ENCODE results near the gene CLTCL1.

CLTCL1 gene

DNA sequence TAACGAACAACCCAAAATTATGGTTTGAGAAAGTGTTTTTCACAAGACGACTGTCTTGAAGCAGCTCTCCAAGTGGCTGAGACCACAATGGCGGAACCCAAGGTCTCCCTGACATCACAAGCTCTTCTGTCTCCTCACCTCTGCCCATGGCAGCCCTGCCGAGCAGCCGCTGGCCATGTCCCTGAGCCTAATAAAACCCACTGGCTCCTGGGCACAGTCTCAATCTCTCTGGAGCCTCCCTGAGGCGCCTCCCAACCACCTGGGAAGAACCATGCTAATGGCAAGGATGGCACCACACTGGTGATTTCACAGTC, 50.0 kb downstream of the CLTCL1 start:
- H3K4me3 ChIP-seq (ENCODE audit: insufficient read length, low read depth), result no peak overlapping the region
- H3K9me3 ChIP-seq (ENCODE audit: insufficient read depth, low read length), result no peaks in the 10 kb centered on the region
- no peak for DNase-seq (ENCODE audit: low read depth, low spot score)
- no peaks in the 10 kb centered on the region for H3K4me1 ChIP-seq (ENCODE audit: insufficient read depth, insufficient read length)
- no peak overlapping the region for H3K9ac ChIP-seq (ENCODE audit: insufficient read length, low read depth)
- H3K36me3 ChIP-seq (ENCODE audit: insufficient read depth, insufficient read length, low read length), result peaks cover 30% of the 10 kb centered on the region
- TF ChIP-seq SUZ12 (IDR thresholded peaks at IDR 0.05; ENCODE audit: extremely low read depth, insufficient read depth, insufficient read length) (no peak), ZNF274 (IDR thresholded peaks at IDR 0.05; ENCODE audit: low read depth, low read length) (no peak), YY1 (IDR thresholded peaks at IDR 0.05; ENCODE audit: insufficient read depth, insufficient read length) (no peak)
- no peaks in the 10 kb centered on the region for H3K27me3 ChIP-seq (ENCODE audit: insufficient read depth, insufficient read length)

- Histone ChIP-seq H3K9me3 (ENCODE audit: insufficient read depth, low read length) (no peaks in the 10 kb centered on the region), H3K4me3 (ENCODE audit: insufficient read length, low read depth) (no peak overlapping the region), H3K36me3 (ENCODE audit: insufficient read depth, insufficient read length, low read length) (peaks cover 32% of the 10 kb centered on the region), H3K4me1 (ENCODE audit: insufficient read depth, insufficient read length) (no peaks in the 10 kb centered on the region), H3K9ac (ENCODE audit: insufficient read length, low read depth) (no peak overlapping the region), H3K27me3 (ENCODE audit: insufficient read depth, insufficient read length) (no peaks in the 10 kb centered on the region)
- TF ChIP-seq YY1 (IDR thresholded peaks at IDR 0.05; ENCODE audit: insufficient read depth, insufficient read length) (no peak), SUZ12 (IDR thresholded peaks at IDR 0.05; ENCODE audit: extremely low read depth, insufficient read depth, insufficient read length) (no peak), ZNF274 (IDR thresholded peaks at IDR 0.05; ENCODE audit: low read depth, low read length) (no peak)
- no peak for DNase-seq (ENCODE audit: low read depth, low spot score)
Measured at GRCh38 chr22:19240813-19241592, 50.5 kb downstream of the CLTCL1 start.

- Histone ChIP-seq H3K9me3 (ENCODE audit: insufficient read depth, low read length) (no peaks in the 10 kb centered on the region), H3K4me3 (ENCODE audit: insufficient read length, low read depth) (no peak overlapping the region), H3K9ac (ENCODE audit: insufficient read length, low read depth) (no peak overlapping the region), H3K36me3 (ENCODE audit: insufficient read depth, insufficient read length, low read length) (peaks cover 38% of the 10 kb centered on the region), H3K4me1 (ENCODE audit: insufficient read depth, insufficient read length) (no peaks in the 10 kb centered on the region), H3K27me3 (ENCODE audit: insufficient read depth, insufficient read length) (no peaks in the 10 kb centered on the region)
- TF ChIP-seq ZNF274 (IDR thresholded peaks at IDR 0.05; ENCODE audit: low read depth, low read length) (no peak), YY1 (IDR thresholded peaks at IDR 0.05; ENCODE audit: insufficient read depth, insufficient read length) (no peak), SUZ12 (IDR thresholded peaks at IDR 0.05; ENCODE audit: extremely low read depth, insufficient read depth, insufficient read length) (no peak)
- no peak for DNase-seq (ENCODE audit: low read depth, low spot score)
Measured at GRCh38 chr22:19239464-19239863, 52.1 kb downstream of the CLTCL1 start.

DNA sequence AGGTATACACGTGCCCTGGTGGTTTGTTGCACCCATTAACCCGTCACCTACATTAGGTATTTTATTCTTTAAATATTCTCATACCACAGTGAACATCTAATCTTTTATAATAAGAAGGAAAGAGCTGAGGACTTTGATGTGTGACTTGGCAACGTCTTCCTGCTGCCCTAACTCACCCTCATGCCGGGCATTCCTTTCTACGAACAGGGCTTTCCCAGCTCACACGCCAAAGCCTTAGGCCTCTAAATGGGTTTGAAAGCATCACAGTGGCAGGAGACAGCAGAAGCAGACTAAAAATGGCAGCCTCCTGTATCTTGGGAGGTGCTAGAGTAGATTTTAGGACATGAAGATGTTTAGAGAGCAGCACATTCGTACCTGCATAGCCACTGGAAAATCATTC, 52.6 kb downstream of the CLTCL1 start:
- no peak overlapping the region for H3K9ac ChIP-seq (ENCODE audit: insufficient read length, low read depth)
- H3K4me3 ChIP-seq (ENCODE audit: insufficient read length, low read depth), result no peak overlapping the region
- H3K27me3 ChIP-seq (ENCODE audit: insufficient read depth, insufficient read length), result no peaks in the 10 kb centered on the region
- no peak for DNase-seq (ENCODE audit: low read depth, low spot score)
- peaks cover 44% of the 10 kb centered on the region for H3K36me3 ChIP-seq (ENCODE audit: insufficient read depth, insufficient read length, low read length)
- TF ChIP-seq SUZ12 (IDR thresholded peaks at IDR 0.05; ENCODE audit: extremely low read depth, insufficient read depth, insufficient read length), result no peak
- H3K9me3 ChIP-seq (ENCODE audit: insufficient read depth, low read length), result no peaks in the 10 kb centered on the region
- no peaks in the 10 kb centered on the region for H3K4me1 ChIP-seq (ENCODE audit: insufficient read depth, insufficient read length)

GRCh38 chr22:19235874-19236273, 55.6 kb downstream of the CLTCL1 start:
- Histone ChIP-seq H3K4me3 (ENCODE audit: insufficient read length, low read depth) (no peak overlapping the region), H3K27me3 (ENCODE audit: insufficient read depth, insufficient read length) (no peaks in the 10 kb centered on the region), H3K36me3 (ENCODE audit: insufficient read depth, insufficient read length, low read length) (peaks cover 57% of the 10 kb centered on the region), H3K9ac (ENCODE audit: insufficient read length, low read depth) (no peak overlapping the region), H3K4me1 (ENCODE audit: insufficient read depth, insufficient read length) (no peaks in the 10 kb centered on the region), H3K9me3 (ENCODE audit: insufficient read depth, low read length) (no peaks in the 10 kb centered on the region)
- TF ChIP-seq YY1 (IDR thresholded peaks at IDR 0.05; ENCODE audit: insufficient read depth, insufficient read length) (no peak), ZNF274 (IDR thresholded peaks at IDR 0.05; ENCODE audit: low read depth, low read length) (no peak), SUZ12 (IDR thresholded peaks at IDR 0.05; ENCODE audit: extremely low read depth, insufficient read depth, insufficient read length) (no peak)
- no peak for DNase-seq (ENCODE audit: low read depth, low spot score)

DNA sequence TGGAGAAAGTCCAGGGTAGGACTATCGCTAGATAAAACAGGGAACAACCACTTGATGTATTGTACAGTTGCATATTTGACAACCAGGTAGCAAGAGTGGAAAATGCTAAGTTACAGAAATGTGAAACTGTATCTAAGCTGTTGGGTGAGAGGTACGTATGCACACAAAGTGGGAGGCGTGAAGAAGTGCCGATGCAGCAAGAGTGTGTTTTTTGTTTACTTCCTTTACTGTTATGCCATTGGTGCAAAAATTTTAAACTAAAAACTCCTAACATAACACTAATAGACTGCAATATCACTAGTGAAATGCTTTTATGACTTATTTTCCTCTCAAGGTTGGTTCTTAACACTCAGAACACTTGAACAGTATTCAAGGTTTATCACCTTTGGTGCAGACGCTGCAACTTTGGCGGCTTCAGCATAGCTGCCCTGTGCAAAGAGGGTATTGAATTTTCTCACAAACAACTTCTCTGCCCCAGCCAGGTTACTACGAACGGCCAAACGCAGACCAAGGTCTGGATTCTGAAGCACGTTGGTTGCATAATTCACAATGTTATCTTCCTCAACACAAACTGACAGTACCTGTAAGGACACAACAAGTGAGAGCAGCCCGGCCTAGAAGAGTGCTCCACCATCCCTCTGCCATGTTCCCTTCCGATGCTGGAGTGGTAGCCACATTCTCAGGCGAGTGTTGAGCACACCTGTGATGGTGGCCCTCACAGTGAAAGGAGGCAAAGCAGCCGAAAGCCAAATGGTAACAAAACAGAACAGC, 57.2 kb downstream of the CLTCL1 start:
- Histone ChIP-seq H3K36me3 (ENCODE audit: insufficient read depth, insufficient read length, low read length) (peaks cover 63% of the 10 kb centered on the region), H3K27me3 (ENCODE audit: insufficient read depth, insufficient read length) (no peaks in the 10 kb centered on the region), H3K4me1 (ENCODE audit: insufficient read depth, insufficient read length) (no peaks in the 10 kb centered on the region), H3K9me3 (ENCODE audit: insufficient read depth, low read length) (no peaks in the 10 kb centered on the region), H3K9ac (ENCODE audit: insufficient read length, low read depth) (no peak overlapping the region), H3K4me3 (ENCODE audit: insufficient read length, low read depth) (no peak overlapping the region)
- TF ChIP-seq YY1 (IDR thresholded peaks at IDR 0.05; ENCODE audit: insufficient read depth, insufficient read length) (no peak), ZNF274 (IDR thresholded peaks at IDR 0.05; ENCODE audit: low read depth, low read length) (no peak), SUZ12 (IDR thresholded peaks at IDR 0.05; ENCODE audit: extremely low read depth, insufficient read depth, insufficient read length) (no peak)
- DNase-seq (ENCODE audit: low read depth, low spot score), result no peak

GRCh38 chr22:19233189-19233661, 58.3 kb downstream of the CLTCL1 start:
- no peaks in the 10 kb centered on the region for H3K4me1 ChIP-seq (ENCODE audit: insufficient read depth, insufficient read length)
- H3K36me3 ChIP-seq (ENCODE audit: insufficient read depth, insufficient read length, low read length), result peaks cover 59% of the 10 kb centered on the region
- no peak for DNase-seq (ENCODE audit: low read depth, low spot score)
- no peak overlapping the region for H3K4me3 ChIP-seq (ENCODE audit: insufficient read length, low read depth)
- no peaks in the 10 kb centered on the region for H3K9me3 ChIP-seq (ENCODE audit: insufficient read depth, low read length)
- no peaks in the 10 kb centered on the region for H3K27me3 ChIP-seq (ENCODE audit: insufficient read depth, insufficient read length)
- TF ChIP-seq SUZ12 (IDR thresholded peaks at IDR 0.05; ENCODE audit: extremely low read depth, insufficient read depth, insufficient read length), result no peak
- no peak for TF ChIP-seq YY1 (IDR thresholded peaks at IDR 0.05; ENCODE audit: insufficient read depth, insufficient read length)
- no peak for TF ChIP-seq ZNF274 (IDR thresholded peaks at IDR 0.05; ENCODE audit: low read depth, low read length)
- no peak overlapping the region for H3K9ac ChIP-seq (ENCODE audit: insufficient read length, low read depth)
